Measurements from ENCODE around the gene NXN. TPM values are rescaled to one million over a fixed set of nuclear protein-coding genes. Genes with fewer than 3 reads are reported as not detected.

NXN gene
- polyA plus RNA-seq, 3 donors: not detected

DNA sequence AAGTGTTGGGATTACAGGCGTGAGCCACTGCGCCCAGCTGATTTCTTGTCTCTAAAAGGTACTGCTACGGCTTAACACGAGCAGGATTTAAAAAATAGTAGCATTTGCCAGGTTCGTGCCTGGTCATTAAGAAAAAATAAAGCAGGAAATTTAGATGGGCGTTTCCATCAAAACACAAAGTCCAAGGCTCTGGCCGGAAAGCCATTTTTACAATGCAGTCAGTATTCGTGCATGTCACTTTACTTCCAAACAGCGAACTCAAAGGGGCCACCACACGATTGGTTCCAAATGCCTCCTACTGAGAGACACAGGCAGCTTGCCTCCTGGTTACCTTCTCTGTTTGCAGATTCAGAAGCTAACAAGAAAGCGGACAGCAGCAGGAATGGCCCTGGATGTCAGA, 131.2 kb downstream of the NXN start:
- peaks cover 38 to 57% (median 43%) of the 10 kb centered on the region in 3 donors for H3K27me3 Mint-ChIP-seq (ENCODE audit: low read depth in 3 of 3)
- Histone ChIP-seq H3K9ac (ENCODE audit: insufficient read depth, low read length, poor library complexity, severe bottlenecking) (no peak overlapping the region), H2AFZ (ENCODE audit: insufficient read depth, low read depth, low read length, poor library complexity, severe bottlenecking) (no peak overlapping the region), H3K9me3 (replicated peaks in 1 of 2; ENCODE audit: control insufficient read depth in 1 of 2, insufficient read depth in 1 of 2, low read length in 2 of 2) (peaks cover 0 to 3% of the 10 kb centered on the region in 2 donors), H3K4me3 (replicated peaks in 1 of 3; ENCODE audit: low read depth in 2 of 3, low read length in 3 of 3) (no peak overlapping the region), H3K27me3 (ENCODE audit: control insufficient read depth in 2 of 2, insufficient read depth in 2 of 2, low read length in 2 of 2) (peaks cover 9 to 33% of the 10 kb centered on the region in 2 donors), H3K79me2 (ENCODE audit: insufficient read depth, low read length) (no peaks in the 10 kb centered on the region), H3K4me2 (replicated peaks; ENCODE audit: extremely low read depth, low read length, poor library complexity, severe bottlenecking) (no peak overlapping the region), H3K36me3 (replicated peaks in 1 of 2; ENCODE audit: control insufficient read depth in 1 of 2, insufficient read depth in 2 of 2, low read length in 2 of 2) (no peaks in the 10 kb centered on the region), H4K20me1 (ENCODE audit: insufficient read depth, low read length) (no peaks in the 10 kb centered on the region), H3K4me1 (ENCODE audit: control insufficient read depth in 1 of 2, insufficient read depth in 2 of 2, low read length in 2 of 2) (no peaks in the 10 kb centered on the region), H3K27ac (ENCODE audit: low read depth in 1 of 2, low read length in 2 of 2) (no peak overlapping the region)
- intact Hi-C loops (cut with micrococcal nuclease): no loop called here
- peaks cover 8% of the 10 kb centered on the region for H3K4me1 Mint-ChIP-seq
- peak overlapping the region in 1 of 2 donors; percentile 56 for H3K4me3 Mint-ChIP-seq
- WGBS (ENCODE audit: insufficient coverage): 92% methylated on average over 10 of the region's 11 CpGs
- no peak for TF ChIP-seq CTCF (IDR thresholded peaks at IDR 0.05)
- DNase-seq: no peak
- H3K36me3 Mint-ChIP-seq: peaks cover 0 to 3% of the 10 kb centered on the region in 2 donors
- H3K9me3 Mint-ChIP-seq: peaks cover 0 to 4% (median 0%) of the 10 kb centered on the region in 7 donors
- H3K27ac Mint-ChIP-seq: no peak overlapping the region

GRCh38 chr17:846901-847843, 132.4 kb downstream of the NXN start:
- Histone ChIP-seq H3K9ac (ENCODE audit: insufficient read depth, low read length, poor library complexity, severe bottlenecking) (no peak overlapping the region), H3K27me3 (ENCODE audit: control insufficient read depth in 2 of 2, insufficient read depth in 2 of 2, low read length in 2 of 2) (peaks cover 9 to 33% of the 10 kb centered on the region in 2 donors), H3K27ac (ENCODE audit: low read depth in 1 of 2, low read length in 2 of 2) (no peak overlapping the region), H3K79me2 (ENCODE audit: insufficient read depth, low read length) (no peaks in the 10 kb centered on the region), H3K36me3 (replicated peaks in 1 of 2; ENCODE audit: control insufficient read depth in 1 of 2, insufficient read depth in 2 of 2, low read length in 2 of 2) (no peaks in the 10 kb centered on the region), H2AFZ (ENCODE audit: insufficient read depth, low read depth, low read length, poor library complexity, severe bottlenecking) (peak overlapping the region; percentile 17), H3K4me3 (replicated peaks in 1 of 3; ENCODE audit: low read depth in 2 of 3, low read length in 3 of 3) (no peak overlapping the region), H3K9me3 (replicated peaks in 1 of 2; ENCODE audit: control insufficient read depth in 1 of 2, insufficient read depth in 1 of 2, low read length in 2 of 2) (peaks cover 0 to 3% of the 10 kb centered on the region in 2 donors), H4K20me1 (ENCODE audit: insufficient read depth, low read length) (no peaks in the 10 kb centered on the region), H3K4me1 (ENCODE audit: control insufficient read depth in 1 of 2, insufficient read depth in 2 of 2, low read length in 2 of 2) (no peaks in the 10 kb centered on the region), H3K4me2 (replicated peaks; ENCODE audit: extremely low read depth, low read length, poor library complexity, severe bottlenecking) (no peak overlapping the region)
- Mint-ChIP-seq H3K9me3 (peaks cover 0 to 6% (median 0%) of the 10 kb centered on the region in 7 donors), H3K4me1 (peaks cover 8% of the 10 kb centered on the region), H3K4me3 (peak overlapping the region; percentile 24 to 62), H3K27me3 (ENCODE audit: low read depth in 3 of 3) (peaks cover 37 to 55% (median 47%) of the 10 kb centered on the region in 3 donors), H3K36me3 (peaks cover 0 to 3% of the 10 kb centered on the region in 2 donors), H3K27ac (peak overlapping the region in 2 of 7 donors; percentile 37 to 54)
- 38% methylated on average over 11 of the region's 32 CpGs for WGBS (ENCODE audit: insufficient coverage)
- DNase-seq: no peak
- no peak for TF ChIP-seq CTCF (IDR thresholded peaks at IDR 0.05)
- intact Hi-C loops (cut with micrococcal nuclease): no loop called here
